ENCODE data around the gene SHC4. TPM values are rescaled to one million over a fixed set of nuclear protein-coding genes. Genes with fewer than 3 reads are reported as not detected.
"Not testable (repeated sequence)": the region's sequence is repeated elsewhere in the genome, so short reads cannot be mapped to it uniquely, and the experiment has no call there.

Gene SHC4
- polyA plus RNA-seq, 1 donor: 3.1 TPM

DNA sequence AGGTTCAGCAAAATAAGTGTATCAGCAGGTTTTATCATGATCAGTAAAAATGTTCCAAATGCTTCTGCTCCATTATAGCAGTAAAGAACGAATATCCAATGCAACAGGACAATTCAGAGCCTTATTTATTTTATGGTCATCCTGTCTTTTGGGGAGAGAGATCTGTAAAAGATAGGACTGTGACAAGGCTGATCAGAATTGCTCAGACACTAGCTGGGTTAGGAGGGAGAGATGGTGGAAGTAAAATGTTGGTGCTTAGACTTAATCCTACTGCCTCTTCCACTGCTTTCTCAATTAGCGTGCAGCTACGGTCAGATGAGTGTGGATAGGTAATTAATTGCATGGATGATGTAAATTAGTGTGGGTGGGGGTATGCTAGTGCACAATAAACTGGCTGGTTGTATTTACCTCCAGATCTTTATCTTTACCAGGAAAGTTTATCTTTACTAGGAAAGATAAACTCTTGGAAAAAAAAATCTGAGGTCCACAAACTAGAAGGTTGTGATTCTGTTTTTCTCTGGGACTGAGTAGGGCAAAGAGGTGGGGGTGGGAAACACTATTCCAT is 83.6 kb downstream of the SHC4 start:
- DNase-seq: no peak

DNA sequence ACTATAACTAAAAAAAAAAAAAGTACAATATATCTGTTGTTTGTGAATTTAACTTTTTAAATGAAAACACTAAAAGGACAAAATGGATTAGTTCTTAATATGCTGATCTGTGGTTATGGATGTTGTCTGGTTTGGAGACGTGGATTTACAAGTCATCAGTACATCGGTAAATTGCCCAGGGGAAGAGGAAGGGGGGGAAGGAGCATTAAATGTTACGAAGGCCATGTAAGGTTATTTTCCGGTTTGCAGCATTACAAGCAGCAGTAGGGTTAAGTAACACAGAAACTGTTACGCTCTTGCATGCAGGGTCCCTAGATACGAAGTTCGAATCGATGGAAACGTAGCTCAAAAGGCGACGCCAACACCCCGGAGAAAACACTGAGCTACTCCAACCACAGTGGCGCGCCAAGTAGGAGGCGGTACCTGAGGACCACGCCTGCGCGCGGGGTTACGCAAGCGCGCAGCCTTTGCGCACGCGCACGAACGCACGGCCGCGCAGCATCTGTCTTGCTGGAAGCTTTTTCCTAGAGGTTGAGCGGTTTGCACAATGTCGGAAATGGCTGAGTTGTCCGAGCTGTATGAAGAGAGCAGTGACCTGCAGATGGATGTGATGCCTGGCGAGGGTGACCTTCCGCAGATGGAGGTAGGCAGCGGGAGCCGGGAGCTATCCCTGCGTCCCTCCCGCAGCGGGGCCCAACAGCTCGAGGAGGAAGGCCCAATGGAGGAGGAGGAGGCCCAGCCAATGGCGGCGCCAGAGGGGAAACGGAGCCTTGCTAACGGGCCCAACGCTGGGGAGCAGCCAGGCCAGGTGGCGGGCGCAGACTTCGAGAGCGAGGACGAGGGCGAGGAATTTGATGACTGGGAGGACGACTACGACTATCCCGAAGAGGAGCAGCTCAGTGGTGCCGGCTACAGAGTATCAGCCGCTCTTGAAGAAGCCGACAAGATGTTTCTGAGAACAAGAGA is 85.8 kb downstream of the SHC4 start, which contains the start of gene EID1:
Gene EID1, plus strand, starts transcription at position 505 of the 966 bp plus-strand sequence. Its CDS starts 43 bp downstream, at position 548.
- peak; percentile 95 for DNase-seq

DNA sequence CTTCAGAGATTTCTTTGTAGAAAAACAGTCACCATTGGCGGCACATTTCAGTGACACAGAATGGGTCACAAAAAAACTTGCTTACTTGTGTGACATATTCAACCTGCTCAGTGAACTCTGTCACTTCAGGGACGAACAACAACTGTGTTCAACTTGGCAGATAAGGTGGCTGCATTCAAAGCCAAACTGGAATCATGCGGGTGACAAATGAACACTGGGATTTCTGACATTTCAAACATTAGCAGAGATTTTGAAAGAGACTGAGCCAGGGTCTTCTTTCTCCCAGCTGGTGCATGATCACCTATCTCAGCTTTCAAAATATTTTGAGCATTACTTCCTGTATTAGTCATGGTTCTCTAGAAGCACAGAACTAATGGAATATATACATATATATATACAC is 87.7 kb downstream of the SHC4 start:
- no peak for DNase-seq

- no peak for DNase-seq
Observed at GRCh38 chr15:48875241-48875960, 88.3 kb downstream of the SHC4 start.

- no peak for DNase-seq
Observed at GRCh38 chr15:48872632-48873031, 91.1 kb downstream of the SHC4 start.

DNA sequence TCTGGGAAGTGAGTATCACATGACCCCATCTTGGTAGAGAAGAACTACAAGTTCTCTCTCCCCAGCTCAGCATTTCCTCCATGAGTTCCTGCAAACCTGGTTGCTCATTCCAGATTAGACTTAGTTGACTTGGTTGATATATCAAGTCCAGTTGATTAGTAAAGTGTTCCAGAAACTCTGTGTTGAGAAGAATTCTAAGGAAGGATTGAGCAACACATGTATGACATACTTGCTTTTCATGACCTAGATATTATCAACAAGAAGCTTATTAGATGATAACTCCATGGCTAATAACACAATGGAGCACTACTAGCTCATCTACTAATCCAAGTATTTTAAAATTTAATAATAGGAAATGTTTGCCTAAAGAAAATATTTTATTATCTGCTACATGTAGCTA is 92.2 kb downstream of the SHC4 start:
- DNase-seq: no peak

- no peak for DNase-seq
Observed at GRCh38 chr15:48869966-48870365, 93.8 kb downstream of the SHC4 start.

GRCh38 chr15:48868536-48868935 is 95.2 kb downstream of the SHC4 start:
- DNase-seq: no peak

GRCh38 chr15:48868023-48868422 is 95.7 kb downstream of the SHC4 start:
- DNase-seq: no peak

DNA sequence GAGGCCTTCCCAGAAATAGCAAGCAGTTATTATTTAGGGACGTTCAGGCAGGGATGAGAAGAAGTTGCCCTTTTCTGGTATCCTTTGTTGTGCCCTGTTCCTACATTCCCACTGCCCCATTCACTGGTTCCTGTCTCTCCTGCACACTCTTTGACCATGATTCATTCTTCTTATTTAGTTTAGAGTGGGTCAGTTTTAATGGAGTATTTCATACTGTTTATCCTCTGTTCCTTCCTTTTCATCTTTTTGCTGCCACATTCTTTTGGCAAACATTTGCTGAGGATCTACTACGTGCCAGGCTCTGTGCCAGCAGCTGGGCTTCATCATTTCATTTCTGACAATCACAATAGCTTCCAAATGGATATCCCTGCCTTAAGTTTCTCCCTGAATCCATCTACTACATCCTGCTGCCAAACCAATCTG is 97.6 kb downstream of the SHC4 start:
- DNase-seq: no peak

DNA sequence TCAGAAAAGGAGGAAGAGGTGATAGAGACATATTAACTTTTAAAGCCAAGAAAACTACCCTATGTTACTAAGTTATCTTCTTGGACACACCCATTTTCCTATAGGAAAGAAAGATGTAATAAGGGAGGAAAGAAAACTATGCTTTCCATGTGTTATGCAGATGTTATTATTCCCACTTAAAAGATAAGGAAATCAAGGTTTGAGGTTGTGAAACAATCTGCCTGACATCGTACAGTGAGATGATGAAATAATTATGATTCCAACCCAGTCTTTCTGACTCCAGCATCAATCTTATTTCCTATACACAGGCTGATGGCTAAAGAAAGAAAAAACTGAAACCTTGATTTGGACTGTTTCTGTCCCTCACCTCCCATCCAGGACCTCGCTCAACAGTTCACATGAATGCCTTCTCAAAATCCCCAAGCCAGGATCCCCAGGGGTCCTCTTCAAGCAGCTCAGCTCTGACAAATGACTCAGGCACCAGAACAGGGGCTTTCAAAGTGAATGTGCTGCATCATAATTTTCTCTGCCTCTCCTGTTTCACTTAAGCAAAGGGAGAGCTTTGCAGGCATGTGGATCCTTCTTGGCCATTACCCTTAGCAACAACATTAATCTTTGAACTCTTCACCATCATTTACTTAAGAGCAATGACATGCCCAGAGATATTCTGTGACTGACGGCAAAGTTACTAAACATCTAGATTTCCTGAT is 98.2 kb downstream of the SHC4 start:
- no peak for DNase-seq

GRCh38 chr15:48862705-48863104 is 101.0 kb downstream of the SHC4 start:
- DNase-seq: no peak

DNA sequence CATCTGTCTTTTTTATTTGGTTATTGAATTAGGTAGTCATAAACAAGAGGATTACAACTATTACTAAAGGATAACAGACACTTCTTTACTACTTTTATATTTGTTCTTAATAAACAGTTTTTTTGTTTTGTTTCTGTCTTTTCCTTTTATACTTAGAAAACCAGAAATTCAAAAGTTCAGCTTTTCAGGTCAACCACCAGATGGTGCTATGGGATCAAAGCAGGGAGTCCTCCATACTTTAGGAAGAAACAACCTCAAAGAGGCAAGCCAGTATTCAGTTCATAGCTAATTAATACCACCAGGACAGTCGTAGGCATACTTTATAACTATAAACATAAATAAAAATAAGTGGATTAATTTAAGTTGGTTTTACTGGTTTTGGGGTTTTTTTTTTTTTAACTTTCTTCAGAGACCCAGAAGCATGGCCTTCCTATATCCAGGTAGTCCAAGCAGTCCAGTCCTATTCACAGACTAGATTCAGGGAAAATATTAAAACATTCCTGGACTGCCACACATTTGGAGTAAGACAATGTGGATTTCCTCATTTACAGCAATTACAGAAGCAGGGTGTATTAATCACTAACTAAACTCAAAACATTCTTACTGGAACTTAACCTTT is 101.8 kb downstream of the SHC4 start:
- peak; percentile 64 for DNase-seq

- no peak for DNase-seq
Observed at GRCh38 chr15:48859426-48859825, 104.3 kb downstream of the SHC4 start.

DNA sequence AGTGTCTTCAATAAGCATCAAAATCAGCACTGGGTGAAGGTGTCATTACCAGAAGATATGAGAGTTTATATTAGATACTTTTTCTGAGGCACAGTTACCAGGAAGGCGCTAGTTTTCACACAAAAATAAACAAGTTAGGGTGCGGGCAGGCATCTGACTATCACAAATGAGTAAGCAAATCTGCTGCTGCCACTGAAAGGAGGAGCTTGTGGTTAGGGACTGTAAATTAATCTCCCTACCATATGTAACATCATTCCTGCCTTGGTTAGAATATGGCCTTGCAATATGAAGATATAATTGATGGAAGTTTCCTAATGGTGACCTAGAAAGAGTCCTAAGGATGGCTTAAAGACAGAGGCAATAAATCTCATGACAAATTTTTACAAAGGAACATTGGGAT is 105.3 kb downstream of the SHC4 start:
- DNase-seq: no peak

DNA sequence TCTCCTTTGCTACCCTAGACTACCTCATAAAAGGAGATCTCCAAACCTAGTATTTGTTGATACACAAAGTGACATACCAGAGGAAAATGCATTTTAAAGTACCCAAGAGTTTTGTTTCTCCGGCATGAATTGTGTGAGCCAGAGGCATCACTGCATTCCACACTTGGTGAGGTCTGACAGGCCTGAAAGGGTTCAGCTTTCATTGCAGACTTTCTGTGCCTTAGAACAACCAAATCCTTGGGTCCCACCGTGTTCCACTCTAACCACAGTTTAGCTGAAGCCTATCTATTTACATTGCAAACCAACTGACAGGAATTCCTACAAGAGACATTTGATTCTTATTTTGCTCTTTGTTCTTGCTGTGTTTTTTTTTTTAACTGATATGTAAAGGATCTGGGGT is 106.8 kb downstream of the SHC4 start:
- DNase-seq: no peak

DNA sequence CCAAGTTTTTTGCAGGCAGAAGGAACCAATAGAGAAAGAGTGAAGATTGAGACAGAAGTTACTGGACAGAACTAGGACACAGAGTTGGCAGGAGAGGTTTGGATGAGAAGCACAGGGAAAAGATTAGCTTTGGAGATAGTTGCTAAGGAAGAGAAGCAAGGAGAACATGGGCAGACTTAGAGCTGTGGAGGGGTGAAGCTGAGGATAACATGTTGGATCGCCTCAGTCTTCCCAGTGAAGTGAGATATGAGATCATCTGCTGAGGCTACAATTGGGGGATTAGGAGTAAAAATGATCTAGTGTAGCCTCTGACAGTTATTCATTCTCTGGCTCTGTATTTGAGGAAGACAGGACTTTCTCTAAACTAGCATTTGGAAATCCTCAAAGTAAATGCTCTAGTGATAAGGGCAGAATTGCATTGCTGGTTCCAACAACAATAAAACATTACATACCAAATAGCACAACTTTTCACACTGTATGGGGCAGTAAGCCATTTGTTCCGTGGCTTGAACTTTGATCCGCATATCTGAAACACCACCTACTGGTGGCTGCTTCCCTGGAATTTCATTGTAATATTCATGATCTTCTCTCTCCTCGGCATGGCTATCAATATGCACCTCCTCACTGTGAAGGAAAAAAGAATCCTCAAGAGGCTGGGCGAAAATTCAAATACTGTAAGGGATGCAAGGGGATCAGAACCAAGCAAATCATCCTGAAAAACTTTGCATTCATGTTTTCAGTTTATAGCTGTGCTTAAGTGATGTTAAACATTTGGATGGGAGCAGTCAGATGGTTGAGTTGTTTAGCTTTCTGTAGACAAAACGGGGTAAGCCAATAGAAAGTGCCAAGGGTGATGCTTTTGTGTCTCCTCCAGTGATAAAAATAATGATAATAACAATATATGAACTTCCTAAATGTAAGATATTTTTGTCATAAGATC is 107.9 kb downstream of the SHC4 start:
- peak; percentile 49 for DNase-seq

DNA sequence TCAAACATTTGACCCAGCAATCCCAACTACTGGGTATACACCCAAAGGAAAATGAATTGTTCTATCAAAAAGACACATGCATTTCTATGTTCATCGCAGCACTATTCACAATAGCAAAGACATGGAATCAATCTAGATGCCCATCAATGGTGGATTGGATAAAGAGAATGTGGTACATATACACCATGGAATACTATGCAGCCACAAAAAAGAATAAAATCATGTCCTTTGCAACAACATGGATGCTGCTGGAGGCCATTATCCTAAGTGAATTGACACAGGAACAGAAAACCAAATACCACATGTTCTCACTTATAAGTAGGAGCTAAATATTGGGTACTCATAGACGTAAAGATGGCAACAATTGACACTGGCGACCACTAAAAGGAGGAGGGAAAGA is 109.3 kb downstream of the SHC4 start:
- DNase-seq: not testable (repeated sequence)

DNA sequence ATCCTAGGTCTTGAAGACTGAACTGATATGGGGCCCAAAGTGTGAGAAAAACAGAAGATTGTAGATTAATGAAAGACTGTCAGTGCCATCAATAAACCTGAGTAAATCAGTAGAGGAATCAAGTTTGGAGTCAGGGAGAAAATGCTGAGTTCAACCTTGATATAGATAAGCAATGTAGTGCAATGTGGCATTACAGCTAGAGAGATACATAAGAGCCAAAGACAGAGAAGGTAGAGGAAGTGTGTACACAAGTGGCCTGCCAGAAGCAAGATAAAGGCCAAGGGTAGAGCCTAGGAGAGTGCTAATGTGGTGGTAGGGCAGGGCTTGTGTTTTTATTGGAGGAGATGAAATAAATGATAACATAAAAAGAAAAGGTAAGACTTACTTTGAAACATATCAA is 111.8 kb downstream of the SHC4 start:
- no peak for DNase-seq

DNA sequence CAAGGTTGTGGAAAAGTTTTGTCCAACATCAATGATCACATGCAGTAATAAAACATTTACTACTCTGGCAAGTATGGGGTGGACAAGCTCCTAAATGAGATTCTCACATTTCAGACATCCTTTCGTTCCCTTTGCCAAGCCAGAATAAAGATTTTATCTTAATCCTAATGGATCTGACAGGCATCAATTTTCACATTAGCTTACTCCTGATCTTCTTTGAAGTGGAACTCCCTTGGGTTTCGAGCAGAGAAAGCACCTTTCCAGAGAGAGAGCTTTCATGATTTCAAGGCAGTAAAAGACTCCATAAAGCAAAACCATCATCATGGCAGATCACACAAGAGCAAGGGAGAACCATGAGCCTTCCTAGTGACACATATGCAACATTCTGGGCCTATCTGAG is 113.1 kb downstream of the SHC4 start:
- DNase-seq: no peak

GRCh38 chr15:48845123-48845522 is 118.6 kb downstream of the SHC4 start:
- DNase-seq: no peak

Data from left kidney (tissue), 2 donors.